ENCODE results near the gene MUC5AC.

GRCh38 chr11:1198561-1199240 lies 40.9 kb downstream of the MUC5AC start:
- TF ChIP-seq CTCF (conservative IDR thresholded peaks at IDR 0.05 in 1 of 2, IDR thresholded peaks at IDR 0.05 in 1 of 2; ENCODE audit: low read depth in 1 of 2, low read length in 2 of 2) (no peak), EZH2 (IDR thresholded peaks at IDR 0.05; ENCODE audit: low read length, missing control alignments) (no peak)
